NCI-H2196 treated with DMSO at 0.1 percent for 48 hours (cell line): Measurements from ENCODE around the gene SYNE1.

ENCODE experiments used
- DNase-seq: peaks from one replicate; lab custom pipeline; 2025; ENCODE audit not compliant: unreplicated experiment; lab: John Stamatoyannopoulos, UW

The SYNE1 gene

GRCh38 chr6:152296648-152297376 lies 340.4 kb downstream of the SYNE1 start:
- no peak for DNase-seq

GRCh38 chr6:152295920-152296319 lies 341.2 kb downstream of the SYNE1 start:
- DNase-seq: no peak

- DNase-seq: no peak
Observed at GRCh38 chr6:152295346-152295745, 341.8 kb downstream of the SYNE1 start.

- no peak for DNase-seq
Observed at GRCh38 chr6:152293404-152293803, 343.8 kb downstream of the SYNE1 start.

GRCh38 chr6:152292555-152292954 lies 344.6 kb downstream of the SYNE1 start:
- no peak for DNase-seq

GRCh38 chr6:152290693-152291092 lies 346.5 kb downstream of the SYNE1 start:
- DNase-seq: no peak

GRCh38 chr6:152277826-152278329 lies 359.3 kb downstream of the SYNE1 start:
- DNase-seq: peak; percentile 51

GRCh38 chr6:152273638-152274037 lies 363.5 kb downstream of the SYNE1 start:
- no peak for DNase-seq

GRCh38 chr6:152273002-152273401 lies 364.2 kb downstream of the SYNE1 start:
- no peak for DNase-seq

GRCh38 chr6:152272486-152272885 lies 364.7 kb downstream of the SYNE1 start:
- no peak for DNase-seq

GRCh38 chr6:152271776-152272464 lies 365.2 kb downstream of the SYNE1 start:
- no peak for DNase-seq

GRCh38 chr6:152270301-152270925 lies 366.7 kb downstream of the SYNE1 start:
- DNase-seq: no peak

- no peak for DNase-seq
Observed at GRCh38 chr6:152268846-152269442, 368.2 kb downstream of the SYNE1 start.

GRCh38 chr6:152267967-152268845 lies 369.0 kb downstream of the SYNE1 start:
- no peak for DNase-seq

- DNase-seq: no peak
Observed at GRCh38 chr6:152265651-152266050, 371.5 kb downstream of the SYNE1 start.

- no peak for DNase-seq
Observed at GRCh38 chr6:152263582-152263981, 373.6 kb downstream of the SYNE1 start.

GRCh38 chr6:152261179-152261578 lies 376.0 kb downstream of the SYNE1 start:
- DNase-seq: no peak

- no peak for DNase-seq
Observed at GRCh38 chr6:152259234-152259633, 377.9 kb downstream of the SYNE1 start.

- DNase-seq: no peak
Observed at GRCh38 chr6:152257581-152257980, 379.6 kb downstream of the SYNE1 start.

GRCh38 chr6:152250127-152250526 lies 387.0 kb downstream of the SYNE1 start:
- no peak for DNase-seq

GRCh38 chr6:152248980-152249379 lies 388.2 kb downstream of the SYNE1 start:
- no peak for DNase-seq
